IPS-15b (cell line): ENCODE data around the gene MPRIP.

Experiments used
- H3K27me3 ChIP-seq: one replicate; pipeline ENCODE4 v1.6.1; 2013; ENCODE audit warnings: low read length; ENCODE audit not compliant: control insufficient read depth, insufficient read depth
- H3K36me3 ChIP-seq: one replicate; pipeline ENCODE4 v1.6.1; 2013; ENCODE audit warnings: low read length; ENCODE audit not compliant: control insufficient read depth, insufficient read depth
- H3K4me1 ChIP-seq: one replicate; pipeline ENCODE4 v1.6.1; 2013; ENCODE audit warnings: mild to moderate bottlenecking, low read length; ENCODE audit not compliant: control insufficient read depth, insufficient read depth
- H3K4me3 ChIP-seq: one replicate; pipeline ENCODE4 v1.5.1; 2013; ENCODE audit warnings: low read depth, low read length
- H3K9ac ChIP-seq: one replicate; pipeline ENCODE4 v1.6.1; 2013; ENCODE audit warnings: low read depth, mild to moderate bottlenecking, low read length
- H3K9me3 ChIP-seq: one replicate; pipeline ENCODE4 v1.6.1; 2013; ENCODE audit warnings: mild to moderate bottlenecking, low read length; ENCODE audit not compliant: control insufficient read depth, insufficient read depth

Gene MPRIP

DNA sequence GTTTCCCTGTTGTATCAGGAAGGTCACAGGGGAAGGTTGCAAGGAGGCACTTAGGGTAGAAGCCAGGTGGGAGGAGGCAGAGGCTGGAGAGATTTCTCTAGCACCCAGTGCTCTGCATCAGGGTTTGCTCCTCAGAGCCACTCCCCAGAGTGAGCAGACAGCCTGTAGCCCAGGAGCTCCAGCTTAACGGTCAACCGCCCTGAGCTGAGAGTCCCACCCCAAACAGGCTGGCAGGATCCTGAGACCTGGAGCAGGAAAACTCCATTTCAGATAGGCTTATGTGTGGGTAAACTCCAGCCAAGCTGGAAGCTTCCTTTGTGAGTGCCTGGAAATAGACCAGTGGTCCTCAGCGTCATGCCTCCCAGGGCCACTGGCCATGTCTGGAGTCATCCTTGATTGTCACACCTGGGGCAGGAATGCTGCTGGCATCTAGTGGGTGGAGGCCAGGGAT is 37.9 kb downstream of the MPRIP start:
- Histone ChIP-seq H3K9me3 (no peaks in the 10 kb centered on the region), H3K36me3 (peaks cover 3% of the 10 kb centered on the region), H3K4me1 (no peaks in the 10 kb centered on the region), H3K27me3 (no peaks in the 10 kb centered on the region), H3K9ac (no peak overlapping the region), H3K4me3 (no peak overlapping the region)

DNA sequence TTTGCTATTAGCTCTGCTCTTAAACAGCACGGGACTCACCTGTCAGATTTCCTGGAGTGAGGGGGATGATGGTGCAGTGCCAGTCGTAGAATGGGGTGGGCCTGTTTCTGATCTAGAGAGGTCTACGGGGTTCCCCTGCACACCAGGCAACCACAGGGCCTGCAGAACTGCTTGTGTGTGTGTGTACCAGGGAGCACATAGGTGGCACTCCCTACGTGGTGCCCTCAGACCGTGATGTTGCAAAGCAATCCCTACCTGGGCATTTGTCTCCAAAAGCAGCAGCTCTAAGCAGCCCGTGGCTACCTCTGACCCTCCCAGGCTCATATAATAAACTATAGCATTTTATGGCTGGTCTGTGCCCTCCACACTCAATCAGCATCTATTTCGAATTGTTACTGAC is 38.5 kb downstream of the MPRIP start:
- Histone ChIP-seq H3K9me3 (no peaks in the 10 kb centered on the region), H3K9ac (no peak overlapping the region), H3K4me1 (no peaks in the 10 kb centered on the region), H3K27me3 (no peaks in the 10 kb centered on the region), H3K4me3 (no peak overlapping the region), H3K36me3 (peaks cover 3% of the 10 kb centered on the region)

DNA sequence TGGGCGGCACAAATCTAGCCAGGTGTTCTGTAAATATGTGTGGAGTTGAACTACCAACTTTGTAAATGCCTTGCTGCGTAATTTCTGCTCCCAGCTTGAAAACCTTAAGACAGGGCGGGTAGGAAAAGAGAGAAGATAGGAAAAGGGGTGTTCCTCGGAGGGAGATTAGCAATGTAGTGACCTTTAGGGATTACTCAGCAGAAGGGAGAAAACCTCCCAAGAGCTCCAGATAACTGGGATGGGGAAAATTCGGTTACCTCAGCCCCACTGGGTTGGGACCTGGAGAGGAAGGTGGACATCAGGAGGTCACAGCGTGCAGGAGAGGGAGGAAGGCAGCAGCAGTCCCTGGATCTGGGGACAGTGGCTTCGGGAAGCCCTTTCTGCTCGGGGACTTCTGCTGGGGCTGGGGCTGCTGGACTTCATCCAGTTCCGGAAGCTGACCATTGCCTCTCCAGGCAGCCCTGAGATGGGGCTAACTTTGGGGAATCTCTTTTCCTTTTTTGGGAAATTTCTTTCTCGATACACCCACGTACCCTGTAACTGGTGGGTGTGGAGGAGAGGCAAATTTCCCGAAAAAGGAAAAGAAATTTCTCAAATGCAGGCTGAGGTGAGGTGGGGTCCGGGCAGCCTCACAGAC is 39.2 kb downstream of the MPRIP start:
- Histone ChIP-seq H3K36me3 (peaks cover 3% of the 10 kb centered on the region), H3K27me3 (no peaks in the 10 kb centered on the region), H3K9me3 (no peaks in the 10 kb centered on the region), H3K9ac (no peak overlapping the region), H3K4me1 (no peaks in the 10 kb centered on the region), H3K4me3 (no peak overlapping the region)

DNA sequence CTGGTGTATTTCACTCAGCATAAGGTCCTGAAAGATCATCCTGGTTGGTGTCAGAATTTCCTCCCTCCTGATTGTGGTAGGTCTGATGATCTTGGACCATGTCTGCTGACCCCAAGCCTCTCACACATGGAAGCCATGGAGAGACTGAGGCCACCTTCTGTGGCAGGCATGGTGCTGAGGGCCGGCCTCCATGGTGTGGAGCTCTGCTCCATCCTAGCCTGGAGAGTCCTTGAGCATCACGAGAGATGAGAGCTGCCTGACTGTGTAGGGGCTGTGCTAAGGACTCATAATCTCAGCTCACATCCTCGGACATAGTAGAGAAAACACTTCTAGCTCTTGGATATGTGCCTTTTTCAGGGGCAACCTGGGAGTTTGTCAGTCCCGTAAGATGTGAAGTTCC is 40.6 kb downstream of the MPRIP start:
- H3K9me3 ChIP-seq, result no peaks in the 10 kb centered on the region
- no peak overlapping the region for H3K9ac ChIP-seq
- no peak overlapping the region for H3K4me3 ChIP-seq
- peaks cover 12% of the 10 kb centered on the region for H3K36me3 ChIP-seq
- H3K27me3 ChIP-seq, result no peaks in the 10 kb centered on the region
- no peaks in the 10 kb centered on the region for H3K4me1 ChIP-seq

DNA sequence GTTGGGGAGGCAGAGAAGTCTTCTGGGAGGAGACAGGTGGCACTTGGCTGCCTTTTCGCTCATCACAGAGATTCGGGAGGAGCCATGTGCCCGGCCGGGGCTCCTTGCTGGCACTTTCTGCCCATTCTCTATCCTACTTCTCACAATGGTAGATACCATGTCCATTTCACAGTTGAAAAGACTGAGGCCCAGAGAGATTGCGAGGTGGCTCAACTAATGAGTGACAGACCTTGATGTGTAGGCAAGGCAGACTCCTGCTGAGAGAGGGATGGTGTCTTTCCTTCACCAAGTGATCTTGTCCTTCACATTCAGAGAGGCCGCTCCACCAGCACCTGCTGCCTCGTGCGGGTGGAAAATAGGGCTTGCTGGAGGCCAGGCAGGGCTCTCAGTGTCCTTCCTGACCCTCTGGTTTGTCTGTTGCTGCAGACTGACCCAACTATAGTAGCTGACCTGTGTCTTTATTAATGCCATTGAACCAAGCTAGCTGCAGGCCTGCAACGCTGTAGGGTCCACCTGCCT is 42.1 kb downstream of the MPRIP start:
- no peak overlapping the region for H3K9ac ChIP-seq
- no peaks in the 10 kb centered on the region for H3K27me3 ChIP-seq

DNA sequence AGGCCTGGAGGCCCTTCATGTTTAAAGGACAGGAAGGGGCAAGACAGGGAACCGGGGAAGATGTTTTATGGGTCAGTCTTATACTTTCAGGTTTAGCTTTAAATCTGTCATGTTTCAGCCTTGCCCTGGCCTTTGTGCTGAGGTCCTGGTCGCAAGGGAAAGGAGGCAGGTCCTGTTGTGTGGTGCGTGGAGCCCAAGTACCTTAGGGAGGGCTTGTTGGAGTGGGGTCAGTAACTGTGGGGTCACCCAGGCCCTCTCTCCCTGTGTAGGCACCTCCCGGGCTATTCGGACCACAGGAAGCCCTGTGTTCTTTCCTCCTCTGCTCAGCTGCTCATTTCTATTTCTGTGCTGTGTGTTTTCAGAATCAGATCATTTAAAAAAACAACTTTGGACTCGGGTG is 42.7 kb downstream of the MPRIP start:
- Histone ChIP-seq H3K36me3 (peaks cover 15% of the 10 kb centered on the region), H3K9me3 (no peaks in the 10 kb centered on the region), H3K4me3 (no peak overlapping the region), H3K4me1 (no peaks in the 10 kb centered on the region), H3K27me3 (no peaks in the 10 kb centered on the region), H3K9ac (no peak overlapping the region)

More for the DNA sequence above, 42.1 kb downstream of the MPRIP start:
- Histone ChIP-seq H3K4me3 (no peak overlapping the region), H3K36me3 (peaks cover 12% of the 10 kb centered on the region), H3K9me3 (no peaks in the 10 kb centered on the region), H3K4me1 (no peaks in the 10 kb centered on the region)

DNA sequence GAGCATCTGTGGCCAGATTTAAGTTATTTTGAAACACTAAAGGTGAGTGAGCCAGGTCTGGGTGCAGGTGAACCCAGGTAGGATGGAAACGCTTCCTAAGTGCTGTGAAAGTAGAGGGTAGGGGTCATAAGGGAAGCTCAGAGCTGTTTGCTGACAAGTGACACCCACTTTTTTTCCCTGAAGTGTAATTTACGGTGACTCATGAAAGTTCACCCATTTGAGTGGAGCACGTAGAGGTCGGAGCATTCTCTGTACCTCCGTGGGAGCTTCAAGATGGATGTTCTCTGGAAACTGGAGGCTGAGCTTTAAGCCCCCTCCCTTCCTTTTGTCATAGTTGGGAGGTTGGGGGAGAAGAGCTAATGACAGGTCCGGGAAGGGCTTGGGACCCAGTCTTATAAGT is 44.3 kb downstream of the MPRIP start:
- peaks cover 15% of the 10 kb centered on the region for H3K36me3 ChIP-seq
- no peaks in the 10 kb centered on the region for H3K4me1 ChIP-seq
- H3K4me3 ChIP-seq, result no peak overlapping the region
- no peaks in the 10 kb centered on the region for H3K27me3 ChIP-seq
- no peaks in the 10 kb centered on the region for H3K9me3 ChIP-seq
- no peak overlapping the region for H3K9ac ChIP-seq

DNA sequence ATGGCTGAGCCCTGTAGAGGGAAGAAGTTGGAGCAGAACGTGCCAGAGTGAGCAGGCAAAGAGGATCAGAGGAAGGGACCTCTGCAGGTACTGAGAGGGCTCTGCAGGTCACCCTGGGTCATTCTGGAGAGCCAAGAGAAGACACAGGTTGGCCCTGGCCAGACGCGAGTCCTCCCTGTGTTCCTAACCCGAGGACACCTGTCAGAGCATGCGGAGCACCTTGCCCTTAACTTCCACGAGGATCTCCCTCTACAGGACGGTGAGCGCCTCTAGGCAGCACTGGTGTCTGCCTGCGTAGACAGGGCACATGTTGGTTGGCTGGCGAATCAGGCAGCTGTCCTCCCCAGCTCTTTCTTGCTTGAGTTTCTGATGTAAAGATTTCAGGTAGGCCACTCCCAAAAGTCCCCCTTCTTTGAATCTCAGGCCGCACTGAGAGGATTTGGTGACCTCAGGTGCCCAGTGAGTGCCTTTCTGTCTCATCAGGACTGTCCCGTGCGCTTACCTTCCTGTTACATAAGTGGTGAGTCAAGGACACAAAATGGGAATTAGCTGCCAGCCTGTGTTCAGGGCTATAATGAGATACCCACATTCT is 45.3 kb downstream of the MPRIP start:
- Histone ChIP-seq H3K9ac (no peak overlapping the region), H3K4me3 (no peak overlapping the region), H3K9me3 (no peaks in the 10 kb centered on the region), H3K4me1 (no peaks in the 10 kb centered on the region), H3K36me3 (peaks cover 15% of the 10 kb centered on the region), H3K27me3 (no peaks in the 10 kb centered on the region)

DNA sequence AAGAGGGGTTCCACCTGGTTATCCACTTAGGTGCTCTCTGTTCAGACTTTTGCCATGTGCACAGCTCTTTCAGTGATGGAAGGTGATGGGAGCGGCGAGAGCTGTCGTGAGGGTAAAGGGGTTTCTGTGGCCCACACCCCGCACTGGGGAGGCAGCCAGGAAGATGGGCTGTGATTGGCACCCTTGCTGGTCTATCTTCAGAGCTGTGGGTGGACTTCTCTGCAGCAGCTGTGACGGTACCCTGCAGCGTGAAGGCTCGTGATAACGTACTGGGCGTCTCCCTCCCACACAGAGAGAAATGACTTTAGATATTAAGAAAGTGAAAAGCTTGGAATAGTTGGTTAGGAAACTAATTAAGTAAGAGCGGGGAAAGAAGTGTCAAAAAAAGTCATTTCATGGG is 45.8 kb downstream of the MPRIP start:
- no peaks in the 10 kb centered on the region for H3K27me3 ChIP-seq
- no peaks in the 10 kb centered on the region for H3K4me1 ChIP-seq
- H3K9me3 ChIP-seq, result no peaks in the 10 kb centered on the region
- H3K36me3 ChIP-seq, result peaks cover 15% of the 10 kb centered on the region
- no peak overlapping the region for H3K9ac ChIP-seq
- H3K4me3 ChIP-seq, result no peak overlapping the region

DNA sequence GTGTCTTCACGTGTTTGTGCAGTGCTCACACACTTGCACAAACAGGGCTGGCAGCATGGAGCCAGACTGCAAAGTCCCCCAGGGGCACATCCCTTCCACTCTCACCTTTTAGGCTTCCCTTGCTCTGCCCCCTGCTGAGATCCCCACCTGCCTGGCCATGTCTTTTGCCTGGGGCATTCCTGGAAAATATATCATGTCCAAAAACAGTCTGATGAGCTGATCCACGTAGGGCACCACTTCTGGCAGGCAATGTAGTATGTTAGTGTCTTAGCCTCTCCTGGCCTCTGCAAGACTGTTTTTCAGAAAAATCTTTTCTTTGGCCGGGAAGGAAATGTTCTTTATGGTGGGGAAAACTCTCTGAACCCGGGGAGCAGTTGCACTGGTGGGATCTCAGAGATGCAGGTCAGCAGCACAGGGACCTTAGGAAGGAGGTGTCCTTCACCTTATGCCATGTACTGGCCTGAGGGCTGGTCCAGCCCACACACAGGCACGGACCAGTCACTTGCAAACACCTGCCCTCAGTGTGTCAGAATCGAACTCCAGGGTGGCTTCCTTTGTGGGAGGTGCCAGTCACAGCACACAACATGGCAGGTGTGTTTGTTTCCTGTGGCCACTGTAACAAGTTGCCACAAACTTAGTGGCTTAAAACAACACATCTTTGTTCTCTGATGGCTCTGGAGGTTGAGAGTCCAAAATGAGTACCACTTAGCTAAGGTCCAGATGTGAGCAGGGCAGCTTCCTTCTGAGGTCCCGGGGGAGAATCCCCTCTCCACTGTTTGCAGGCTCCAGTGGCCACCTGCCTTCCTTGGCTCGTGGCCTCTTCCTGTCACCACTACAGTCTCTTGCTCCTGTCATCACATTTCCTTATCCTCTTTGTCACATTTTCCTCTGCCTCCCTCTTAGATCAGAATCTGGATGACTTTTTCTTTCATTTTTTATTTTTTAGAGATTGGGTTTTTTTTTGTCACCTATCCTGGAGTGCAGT is 46.6 kb downstream of the MPRIP start:
- no peak overlapping the region for H3K9ac ChIP-seq
- no peak overlapping the region for H3K4me3 ChIP-seq
- H3K36me3 ChIP-seq, result peaks cover 15% of the 10 kb centered on the region
- H3K27me3 ChIP-seq, result no peaks in the 10 kb centered on the region
- H3K4me1 ChIP-seq, result no peaks in the 10 kb centered on the region
- H3K9me3 ChIP-seq, result no peaks in the 10 kb centered on the region

DNA sequence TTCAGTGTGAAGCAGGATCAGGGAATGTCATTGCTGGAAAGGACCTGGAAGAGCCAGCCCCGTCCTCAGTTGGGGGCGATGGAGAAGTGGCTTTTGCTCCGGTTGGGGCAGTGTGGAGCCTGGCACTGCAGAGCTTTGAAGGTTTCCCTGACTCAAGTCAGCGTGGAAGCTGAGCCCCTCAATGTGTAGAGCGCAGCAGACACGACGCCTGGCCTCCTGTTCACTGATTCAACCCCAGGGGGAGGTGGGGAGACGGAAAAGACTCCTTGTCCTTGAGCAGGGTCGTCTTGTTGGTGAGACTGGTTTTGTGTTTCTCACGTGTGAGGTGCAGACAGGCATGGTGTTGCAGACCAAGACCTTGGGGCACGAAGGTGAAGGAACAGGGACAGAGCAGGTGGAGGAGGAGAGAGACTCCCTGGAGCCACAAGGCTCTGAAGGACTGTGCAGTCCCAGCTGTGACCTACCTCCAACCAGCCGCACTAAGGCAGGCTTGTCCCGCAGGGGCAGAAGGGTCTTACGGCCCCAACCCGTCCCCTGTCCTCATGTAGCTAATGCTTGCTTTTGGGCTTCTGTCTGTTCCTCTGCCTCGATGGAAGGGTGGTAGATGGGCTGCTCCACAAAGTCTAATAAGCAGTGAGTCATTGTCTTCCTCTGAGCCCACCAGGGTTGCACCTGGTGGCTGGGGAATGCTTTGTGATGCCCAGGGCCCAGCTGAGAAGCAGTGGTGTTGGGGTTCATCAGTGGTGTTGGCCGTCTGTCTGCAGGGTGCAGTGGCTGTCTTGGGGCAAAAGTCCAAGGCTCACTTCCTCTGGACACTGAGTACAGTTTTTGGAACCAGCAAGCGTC is 47.8 kb downstream of the MPRIP start:
- H3K9ac ChIP-seq, result no peak overlapping the region

More for the DNA sequence above, 47.8 kb downstream of the MPRIP start:
- Histone ChIP-seq H3K9me3 (no peaks in the 10 kb centered on the region), H3K27me3 (no peaks in the 10 kb centered on the region), H3K36me3 (peaks cover 12% of the 10 kb centered on the region), H3K4me3 (no peak overlapping the region), H3K4me1 (peaks cover 9% of the 10 kb centered on the region)
